ENCODE measurements around the gene LYRM1. TPM values are rescaled to one million over a fixed set of nuclear protein-coding genes. Genes with fewer than 3 reads are reported as not detected.
A peak's percentile ranks its signal among the peaks of the same experiment; 100 is the strongest.

LYRM1 gene
- polyA plus RNA-seq, 1 of the 3 experiments (the other 2 are of a cell fraction): 18.1 TPM

DNA sequence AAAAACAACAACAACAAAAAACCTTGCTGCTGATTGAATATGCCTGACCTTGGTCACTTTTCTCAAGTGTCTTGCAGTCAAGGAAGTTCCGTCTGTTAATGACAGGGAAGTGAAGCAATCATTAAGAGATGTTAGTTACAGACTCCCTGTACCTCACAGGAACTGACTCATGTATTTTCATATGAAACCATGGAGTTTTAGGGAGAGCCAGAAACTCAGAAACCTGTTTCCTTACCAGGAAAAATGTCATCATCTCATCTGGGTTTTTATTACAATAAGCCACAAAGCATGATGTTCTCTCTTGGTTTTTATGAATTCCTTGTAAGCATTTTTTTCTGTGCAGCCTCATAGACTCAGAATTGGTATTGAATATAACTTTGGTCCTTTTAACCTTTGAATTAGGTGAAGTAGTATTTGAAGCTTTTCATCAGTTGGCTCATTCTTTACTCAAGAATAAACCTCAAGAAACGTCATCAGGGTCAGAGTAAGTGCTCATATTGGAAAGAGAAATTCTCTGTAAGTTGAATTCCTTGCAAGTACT lies 10.3 kb downstream of the LYRM1 start:
- ChIA-PET CTCF (no interaction called here), POLR2A (no interaction called here)
- no peak for DNase-seq
- H3K4me1 ChIP-seq (ENCODE audit: control insufficient read depth in 1 of 2, insufficient read depth in 2 of 2, low read depth in 1 of 2, low read length in 1 of 2): peaks cover 2 to 23% of the 10 kb centered on the region in 2 experiments; a peak in 3 of 4 replicates
- TF ChIP-seq TCF12 (IDR thresholded peaks at IDR 0.05) (peak; percentile 59), RXRA (IDR thresholded peaks at IDR 0.05; ENCODE audit: borderline replicate concordance, low read depth) (0 out of 2 replicates have a peak, but pooled peaks have one; percentile 6), FOXM1 (IDR thresholded peaks at IDR 0.05; ENCODE audit: low read depth) (no peak; the same call in 1 of the 2 replicates), EP300 (IDR thresholded peaks at IDR 0.05; ENCODE audit: borderline replicate concordance in 1 of 2, low read depth in 1 of 2, low read length in 1 of 2) (peak in 1 of 2 experiments; percentile 51; a peak in 1 of 4 replicates), FOSL2 (IDR thresholded peaks at IDR 0.05; ENCODE audit: borderline replicate concordance, low read depth) (peak; percentile 49; the same call in 1 of the 2 replicates), ELF1 (IDR thresholded peaks at IDR 0.05) (no peak), JUND (IDR thresholded peaks at IDR 0.05) (peak; percentile 65)
- TF ChIP-seq, protein P1, sequence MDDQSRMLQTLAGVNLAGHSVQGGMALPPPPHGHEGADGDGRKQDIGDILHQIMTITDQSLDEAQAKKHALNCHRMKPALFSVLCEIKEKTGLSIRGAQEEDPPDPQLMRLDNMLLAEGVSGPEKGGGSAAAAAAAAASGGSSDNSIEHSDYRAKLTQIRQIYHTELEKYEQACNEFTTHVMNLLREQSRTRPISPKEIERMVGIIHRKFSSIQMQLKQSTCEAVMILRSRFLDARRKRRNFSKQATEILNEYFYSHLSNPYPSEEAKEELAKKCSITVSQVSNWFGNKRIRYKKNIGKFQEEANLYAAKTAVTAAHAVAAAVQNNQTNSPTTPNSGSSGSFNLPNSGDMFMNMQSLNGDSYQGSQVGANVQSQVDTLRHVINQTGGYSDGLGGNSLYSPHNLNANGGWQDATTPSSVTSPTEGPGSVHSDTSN (IDR thresholded peaks at IDR 0.05): peak; percentile 40
- WGBS (ENCODE audit: low lambda C conversion rate): 26% methylated on average over 2 of the region's 2 CpGs
- no peaks in the 10 kb centered on the region for H3K27me3 ChIP-seq (ENCODE audit: insufficient read depth)
- H3F3A ChIP-seq (replicated peaks; ENCODE audit: insufficient read depth): peaks cover 31% of the 10 kb centered on the region
- no peaks in the 10 kb centered on the region for H3K9me2 ChIP-seq
- H3K9me3 ChIP-seq: no peaks in the 10 kb centered on the region
- H3K4me2 ChIP-seq: peak overlapping the region; percentile 49
- no peak overlapping the region for H3K4me3 ChIP-seq (ENCODE audit: low read depth in 2 of 2, low read length in 1 of 2)
- H2AFZ ChIP-seq (ENCODE audit: low read depth): no peak overlapping the region; the same call in 1 of the 2 replicates
- peaks cover 6% of the 10 kb centered on the region; the same call in 1 of the 2 replicates for H3K79me2 ChIP-seq (ENCODE audit: insufficient read depth)
- H3K36me3 ChIP-seq (replicated peaks in 1 of 2; ENCODE audit: control insufficient read depth in 1 of 2, insufficient read depth in 2 of 2, low read length in 1 of 2): no peaks in the 10 kb centered on the region
- peak overlapping the region; percentile 39 for H3K9ac ChIP-seq
- H3K27ac ChIP-seq (ENCODE audit: low read depth in 2 of 2, low read length in 1 of 2): peak overlapping the region in 1 of 2 experiments; percentile 86; a peak in 2 of 4 replicates
- no peaks in the 10 kb centered on the region for H4K20me1 ChIP-seq (ENCODE audit: insufficient read depth)

DNA sequence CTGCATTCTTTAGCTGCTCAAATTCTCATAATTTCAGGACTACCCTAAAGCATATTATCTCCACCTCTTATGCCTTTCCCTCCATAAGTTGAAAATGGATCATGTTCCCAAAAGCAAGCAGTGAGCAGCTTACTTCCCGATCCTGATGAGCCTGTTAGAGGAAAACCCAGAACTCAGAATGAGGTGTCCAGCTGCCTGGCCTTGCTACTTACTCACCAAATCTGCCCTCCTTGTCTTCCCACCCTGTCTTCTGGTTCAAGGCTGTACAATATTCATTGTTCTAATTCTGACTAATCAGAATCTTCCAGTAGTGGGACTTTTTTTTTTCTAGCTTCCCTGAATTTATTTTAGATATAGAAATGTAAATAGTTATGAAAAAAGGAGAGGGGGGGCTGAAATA lies 10.8 kb downstream of the LYRM1 start:
- Histone ChIP-seq H3K9me2 (no peaks in the 10 kb centered on the region), H3F3A (replicated peaks; ENCODE audit: insufficient read depth) (peaks cover 26% of the 10 kb centered on the region), H3K9ac (peak overlapping the region; percentile 39), H4K20me1 (ENCODE audit: insufficient read depth) (no peaks in the 10 kb centered on the region), H2AFZ (ENCODE audit: low read depth) (no peak overlapping the region; the same call in 1 of the 2 replicates), H3K27me3 (ENCODE audit: insufficient read depth) (no peaks in the 10 kb centered on the region), H3K4me1 (ENCODE audit: control insufficient read depth in 1 of 2, insufficient read depth in 2 of 2, low read depth in 1 of 2, low read length in 1 of 2) (peaks cover 0 to 18% of the 10 kb centered on the region in 2 experiments; a peak in 3 of 4 replicates), H3K79me2 (ENCODE audit: insufficient read depth) (peaks cover 6% of the 10 kb centered on the region; the same call in 1 of the 2 replicates), H3K4me2 (peak overlapping the region; percentile 49), H3K4me3 (ENCODE audit: low read depth in 2 of 2, low read length in 1 of 2) (no peak overlapping the region), H3K36me3 (replicated peaks in 1 of 2; ENCODE audit: control insufficient read depth in 1 of 2, insufficient read depth in 2 of 2, low read length in 1 of 2) (no peaks in the 10 kb centered on the region), H3K9me3 (no peaks in the 10 kb centered on the region), H3K27ac (ENCODE audit: low read depth in 2 of 2, low read length in 1 of 2) (peak overlapping the region in 1 of 2 experiments; percentile 86; a peak in 2 of 4 replicates)
- ChIA-PET POLR2A (no interaction called here), CTCF (interaction anchor here (0.9 kb wide), 1 partner anchor 142 kb away, joined by 3 read pairs; no protein-coding TSS in a partner anchor)
- WGBS (ENCODE audit: low lambda C conversion rate): 38% methylated on average over 1 of the region's 1 CpG
- no peak for TF ChIP-seq RFX5 (IDR thresholded peaks at IDR 0.05; ENCODE audit: low read length)
- TF ChIP-seq, protein P2, sequence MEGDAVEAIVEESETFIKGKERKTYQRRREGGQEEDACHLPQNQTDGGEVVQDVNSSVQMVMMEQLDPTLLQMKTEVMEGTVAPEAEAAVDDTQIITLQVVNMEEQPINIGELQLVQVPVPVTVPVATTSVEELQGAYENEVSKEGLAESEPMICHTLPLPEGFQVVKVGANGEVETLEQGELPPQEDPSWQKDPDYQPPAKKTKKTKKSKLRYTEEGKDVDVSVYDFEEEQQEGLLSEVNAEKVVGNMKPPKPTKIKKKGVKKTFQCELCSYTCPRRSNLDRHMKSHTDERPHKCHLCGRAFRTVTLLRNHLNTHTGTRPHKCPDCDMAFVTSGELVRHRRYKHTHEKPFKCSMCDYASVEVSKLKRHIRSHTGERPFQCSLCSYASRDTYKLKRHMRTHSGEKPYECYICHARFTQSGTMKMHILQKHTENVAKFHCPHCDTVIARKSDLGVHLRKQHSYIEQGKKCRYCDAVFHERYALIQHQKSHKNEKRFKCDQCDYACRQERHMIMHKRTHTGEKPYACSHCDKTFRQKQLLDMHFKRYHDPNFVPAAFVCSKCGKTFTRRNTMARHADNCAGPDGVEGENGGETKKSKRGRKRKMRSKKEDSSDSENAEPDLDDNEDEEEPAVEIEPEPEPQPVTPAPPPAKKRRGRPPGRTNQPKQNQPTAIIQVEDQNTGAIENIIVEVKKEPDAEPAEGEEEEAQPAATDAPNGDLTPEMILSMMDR (IDR thresholded peaks at IDR 0.05): no peak
- TF ChIP-seq FOSL2 (IDR thresholded peaks at IDR 0.05; ENCODE audit: borderline replicate concordance, low read depth): no peak
- no peak for TF ChIP-seq TAF1 (IDR thresholded peaks at IDR 0.05; ENCODE audit: borderline replicate concordance, low read depth, low read length)
- TF ChIP-seq YY1 (IDR thresholded peaks at IDR 0.05; ENCODE audit: low read depth): no peak
- no peak for TF ChIP-seq FOXM1 (IDR thresholded peaks at IDR 0.05; ENCODE audit: low read depth)
- no peak for TF ChIP-seq NRF1 (IDR thresholded peaks at IDR 0.05; ENCODE audit: low read depth, low read length)
- no peak for TF ChIP-seq MEF2A (IDR thresholded peaks at IDR 0.05; ENCODE audit: borderline replicate concordance, low read depth)
- TF ChIP-seq, protein P3, sequence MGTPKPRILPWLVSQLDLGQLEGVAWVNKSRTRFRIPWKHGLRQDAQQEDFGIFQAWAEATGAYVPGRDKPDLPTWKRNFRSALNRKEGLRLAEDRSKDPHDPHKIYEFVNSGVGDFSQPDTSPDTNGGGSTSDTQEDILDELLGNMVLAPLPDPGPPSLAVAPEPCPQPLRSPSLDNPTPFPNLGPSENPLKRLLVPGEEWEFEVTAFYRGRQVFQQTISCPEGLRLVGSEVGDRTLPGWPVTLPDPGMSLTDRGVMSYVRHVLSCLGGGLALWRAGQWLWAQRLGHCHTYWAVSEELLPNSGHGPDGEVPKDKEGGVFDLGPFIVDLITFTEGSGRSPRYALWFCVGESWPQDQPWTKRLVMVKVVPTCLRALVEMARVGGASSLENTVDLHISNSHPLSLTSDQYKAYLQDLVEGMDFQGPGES (IDR thresholded peaks at IDR 0.05; ENCODE audit: low read depth, low read length): no peak
- TF ChIP-seq, protein P4, sequence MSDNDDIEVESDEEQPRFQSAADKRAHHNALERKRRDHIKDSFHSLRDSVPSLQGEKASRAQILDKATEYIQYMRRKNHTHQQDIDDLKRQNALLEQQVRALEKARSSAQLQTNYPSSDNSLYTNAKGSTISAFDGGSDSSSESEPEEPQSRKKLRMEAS (IDR thresholded peaks at IDR 0.05; ENCODE audit: low read depth): no peak
- TF ChIP-seq, protein P5, sequence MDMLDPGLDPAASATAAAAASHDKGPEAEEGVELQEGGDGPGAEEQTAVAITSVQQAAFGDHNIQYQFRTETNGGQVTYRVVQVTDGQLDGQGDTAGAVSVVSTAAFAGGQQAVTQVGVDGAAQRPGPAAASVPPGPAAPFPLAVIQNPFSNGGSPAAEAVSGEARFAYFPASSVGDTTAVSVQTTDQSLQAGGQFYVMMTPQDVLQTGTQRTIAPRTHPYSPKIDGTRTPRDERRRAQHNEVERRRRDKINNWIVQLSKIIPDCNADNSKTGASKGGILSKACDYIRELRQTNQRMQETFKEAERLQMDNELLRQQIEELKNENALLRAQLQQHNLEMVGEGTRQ (IDR thresholded peaks at IDR 0.05; ENCODE audit: borderline replicate concordance, low read depth, low read length): no peak
- TF ChIP-seq ELF1 (IDR thresholded peaks at IDR 0.05): no peak
- DNase-seq: no peak
